HG02938 (cell line): ENCODE measurements around the gene RNF14.

Experiments used
- ATAC-seq: cut with Tn5 transposase; IDR thresholded peaks from one replicate; pipeline ENCODE4 v1.9.1; 2021; ENCODE audit warnings: mild to moderate bottlenecking, moderate library complexity; ENCODE audit not compliant: unreplicated experiment

The RNF14 gene, protein sequence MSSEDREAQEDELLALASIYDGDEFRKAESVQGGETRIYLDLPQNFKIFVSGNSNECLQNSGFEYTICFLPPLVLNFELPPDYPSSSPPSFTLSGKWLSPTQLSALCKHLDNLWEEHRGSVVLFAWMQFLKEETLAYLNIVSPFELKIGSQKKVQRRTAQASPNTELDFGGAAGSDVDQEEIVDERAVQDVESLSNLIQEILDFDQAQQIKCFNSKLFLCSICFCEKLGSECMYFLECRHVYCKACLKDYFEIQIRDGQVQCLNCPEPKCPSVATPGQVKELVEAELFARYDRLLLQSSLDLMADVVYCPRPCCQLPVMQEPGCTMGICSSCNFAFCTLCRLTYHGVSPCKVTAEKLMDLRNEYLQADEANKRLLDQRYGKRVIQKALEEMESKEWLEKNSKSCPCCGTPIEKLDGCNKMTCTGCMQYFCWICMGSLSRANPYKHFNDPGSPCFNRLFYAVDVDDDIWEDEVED

DNA sequence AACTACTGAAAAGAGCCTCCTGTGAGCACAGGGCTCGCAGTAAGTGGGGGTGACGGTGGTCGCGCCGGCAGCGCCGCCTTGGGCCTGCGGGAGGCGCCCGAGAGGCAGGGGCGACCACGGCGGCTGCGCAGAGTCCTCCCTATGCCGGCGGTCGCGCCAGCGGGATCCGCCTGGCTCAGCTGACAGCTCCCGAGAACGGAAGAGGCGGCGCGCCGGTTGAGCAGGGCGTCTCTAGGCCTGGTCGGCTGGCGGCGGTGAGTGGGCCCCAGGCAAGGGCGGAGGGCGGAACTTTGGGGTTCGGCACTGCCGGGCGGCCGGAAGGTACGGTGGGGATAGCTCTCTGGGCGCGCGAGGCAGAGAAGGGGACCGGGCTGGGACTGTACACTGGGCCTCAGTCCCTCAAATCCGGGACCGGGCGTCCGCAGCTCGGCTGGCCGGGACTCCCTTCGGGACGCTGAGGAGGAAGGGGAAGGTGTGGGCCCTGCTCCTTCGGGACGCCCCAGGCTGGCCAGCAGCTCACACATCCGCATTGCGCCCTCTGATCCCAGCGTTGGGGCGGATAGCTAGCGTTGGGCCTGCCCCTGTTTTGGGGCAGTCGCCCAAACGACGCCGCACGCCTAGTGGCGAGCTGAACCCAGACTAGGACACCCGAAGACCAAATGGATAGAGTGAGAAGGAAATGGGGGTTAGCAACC, at the start of gene RNF14:
RNF14 (plus strand) TSS at position 192 of the 695 bp plus-strand sequence. CDS start 4,484 bp downstream, outside the sequence.
- ATAC-seq = peak; percentile 90

DNA sequence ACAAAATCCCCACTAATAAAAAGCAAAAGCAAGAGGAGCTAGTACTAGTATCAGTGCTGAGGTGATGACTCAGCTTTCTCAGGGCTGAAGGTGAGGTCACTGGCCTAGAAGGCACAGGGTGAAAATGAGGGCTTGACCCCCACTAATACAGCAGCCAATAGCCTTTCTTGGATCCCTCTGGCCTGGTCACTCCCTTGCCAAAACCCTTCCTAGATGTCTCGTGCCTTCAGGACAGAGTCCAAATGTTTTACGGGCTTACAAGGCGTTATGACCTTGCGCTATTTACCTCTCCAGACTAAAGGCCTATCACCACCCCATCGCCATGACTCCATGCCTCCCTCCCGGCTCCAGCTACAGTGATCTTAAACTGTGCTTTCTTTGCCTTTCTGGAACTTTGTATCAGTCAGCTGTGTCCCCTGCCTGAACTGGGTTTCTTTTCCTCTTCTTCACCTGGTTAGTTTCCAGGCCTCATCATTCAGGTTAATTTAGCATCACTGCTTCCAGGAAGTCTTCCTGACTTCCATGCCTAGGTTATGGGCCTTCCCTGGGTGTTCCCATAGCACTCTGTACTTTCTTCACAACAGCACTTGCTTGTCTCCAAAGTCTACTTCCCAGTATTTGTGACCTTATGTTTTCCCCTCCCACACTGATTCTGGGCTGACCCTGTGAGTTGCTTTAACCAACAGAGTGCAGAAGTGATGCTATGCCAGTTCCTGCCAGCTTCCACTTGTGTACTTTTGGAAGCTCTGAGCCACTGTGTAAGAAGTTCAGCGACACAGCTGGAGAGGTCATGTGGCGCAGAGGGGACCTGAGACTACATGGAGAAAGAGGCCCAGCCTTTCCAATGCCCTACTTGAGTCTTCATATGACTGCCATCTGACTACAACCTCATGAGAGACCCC, 49.4 kb upstream of the RNF14 start:
- ATAC-seq = no peak

DNA sequence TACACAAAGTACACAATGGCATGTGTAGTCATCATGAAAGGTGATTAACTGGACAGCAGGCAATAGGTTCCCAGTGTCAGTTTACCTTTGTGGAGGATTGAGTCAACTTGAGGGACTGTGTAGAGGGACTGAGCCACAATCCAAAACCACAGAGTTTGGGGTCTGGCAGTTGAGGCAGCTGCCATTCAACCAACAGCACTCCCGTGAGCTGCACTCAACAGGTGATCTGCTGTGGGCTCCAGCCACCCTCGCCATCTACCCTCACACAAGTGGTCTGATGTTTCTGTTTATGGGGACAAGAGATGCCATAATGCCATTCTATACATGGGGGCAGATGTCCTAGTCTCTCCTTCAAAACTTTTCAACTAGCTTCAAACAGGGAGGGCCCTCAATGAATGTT, 48.1 kb upstream of the RNF14 start:
- ATAC-seq = no peak

DNA sequence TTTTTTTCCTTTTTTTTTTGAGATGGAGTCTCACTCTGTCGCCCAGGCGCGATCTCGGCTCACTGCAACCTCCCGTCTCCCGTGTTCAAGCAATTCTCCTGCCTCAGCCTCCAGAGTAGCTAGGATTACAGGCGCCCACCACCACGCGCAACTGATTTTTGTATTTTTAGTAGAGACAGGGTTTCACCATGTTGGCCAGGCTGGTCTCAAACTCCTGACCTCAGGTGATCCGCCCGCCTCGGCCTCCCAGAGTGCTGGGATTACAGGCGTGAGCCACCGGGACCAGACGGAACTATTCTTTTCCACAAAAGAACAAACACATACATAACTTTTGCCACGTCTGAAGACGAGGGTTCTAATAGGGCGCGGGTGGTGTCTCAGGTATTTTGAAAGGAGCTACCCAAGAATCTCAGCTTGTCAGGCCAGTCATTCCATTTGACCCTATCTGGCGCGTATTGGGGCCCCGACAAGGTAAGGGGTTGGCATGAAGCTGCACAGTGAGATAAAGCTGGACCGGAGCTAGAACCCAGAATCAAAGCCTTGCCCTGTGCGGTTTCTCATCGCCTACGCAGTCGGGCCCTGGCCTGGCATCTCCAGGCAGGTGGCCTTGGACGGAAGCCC, 46.0 kb upstream of the RNF14 start:
- peak; percentile 6 for ATAC-seq

DNA sequence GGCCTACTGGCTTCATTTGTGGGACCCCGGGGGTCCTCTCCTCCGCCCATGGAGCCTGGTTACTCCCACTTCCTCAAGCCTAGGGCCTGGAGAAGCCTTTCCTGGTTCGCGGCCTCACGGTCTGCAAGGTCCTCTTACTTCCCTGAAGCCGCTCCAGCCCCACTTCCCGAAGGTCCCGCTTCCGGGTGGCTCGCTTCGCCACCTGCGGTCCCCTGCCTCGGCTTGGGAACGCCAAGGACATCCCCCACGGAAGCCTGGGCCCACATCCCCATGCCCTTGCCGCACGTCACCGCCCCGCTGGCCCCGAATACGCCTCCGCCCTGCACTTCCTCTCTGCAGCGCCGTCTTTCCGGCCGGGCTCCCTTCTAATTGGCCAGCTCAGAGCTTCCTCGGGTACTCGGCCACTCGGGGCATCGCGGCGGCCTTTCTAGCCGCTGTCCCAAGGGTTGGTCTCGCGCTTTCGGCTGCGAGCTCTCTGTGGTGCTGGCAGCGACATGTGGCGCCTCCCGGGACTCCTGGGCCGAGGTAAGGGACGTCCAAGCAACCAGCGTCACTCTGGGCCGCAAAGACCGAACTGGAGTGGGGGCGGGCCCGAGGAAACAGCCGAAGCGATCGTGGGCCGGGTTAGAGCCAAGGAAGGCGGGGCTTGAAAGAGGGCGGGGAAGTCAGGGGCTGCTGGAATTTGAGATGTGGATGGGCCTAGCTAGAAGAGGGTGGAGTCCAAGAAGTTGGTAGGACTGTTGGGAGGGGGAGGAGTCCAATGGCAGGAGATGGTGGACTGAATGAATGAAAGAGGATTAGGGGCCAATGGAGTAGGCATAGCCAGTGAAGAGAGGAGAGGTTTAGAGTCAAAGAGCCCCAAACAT, 45.2 kb upstream of the RNF14 start, which contains the start of gene DELE1:
DELE1 (plus strand) TSS at position 424 of the 866 bp plus-strand sequence; CDS start at position 495, 71 bp downstream.
- ATAC-seq = peak; percentile 97

DNA sequence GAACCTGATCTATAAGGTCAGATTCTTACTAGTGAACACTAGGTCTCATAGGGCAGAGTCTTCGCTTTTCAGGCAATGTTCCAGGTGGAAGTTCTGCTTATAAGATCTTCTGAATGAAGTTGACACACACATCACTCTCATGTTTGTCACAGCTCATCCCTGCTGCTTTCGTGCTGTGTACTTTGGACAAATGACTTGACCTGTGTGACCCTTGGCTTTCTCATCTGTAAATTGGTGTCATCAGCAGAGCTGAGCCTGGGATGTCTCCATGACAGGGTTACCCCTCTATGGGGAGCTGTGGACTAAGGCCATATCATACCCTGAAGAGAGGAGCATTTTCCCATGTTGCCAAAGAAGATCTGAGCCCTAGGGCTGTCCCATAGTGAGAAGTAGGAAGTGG, 42.5 kb upstream of the RNF14 start:
- no peak for ATAC-seq

DNA sequence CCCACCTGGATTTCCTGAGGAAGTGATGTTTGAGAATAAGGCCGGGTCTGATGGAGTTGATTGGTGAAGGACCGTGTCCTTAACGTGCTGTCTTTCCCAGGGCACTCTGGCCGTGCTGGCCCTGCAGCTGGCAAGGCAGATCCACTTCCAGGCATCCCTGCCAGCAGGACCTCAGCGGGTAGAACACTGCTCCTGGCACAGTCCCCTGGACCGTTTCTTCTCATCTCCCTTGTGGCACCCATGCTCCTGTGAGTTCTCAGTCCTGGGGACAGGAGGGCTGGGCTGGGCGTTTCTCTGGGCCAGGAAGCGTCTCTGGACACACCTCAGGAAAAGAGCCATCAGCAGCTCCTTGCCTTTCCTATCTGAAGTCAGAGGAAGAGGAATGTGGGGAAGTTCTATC, 40.9 kb upstream of the RNF14 start:
- no peak for ATAC-seq

DNA sequence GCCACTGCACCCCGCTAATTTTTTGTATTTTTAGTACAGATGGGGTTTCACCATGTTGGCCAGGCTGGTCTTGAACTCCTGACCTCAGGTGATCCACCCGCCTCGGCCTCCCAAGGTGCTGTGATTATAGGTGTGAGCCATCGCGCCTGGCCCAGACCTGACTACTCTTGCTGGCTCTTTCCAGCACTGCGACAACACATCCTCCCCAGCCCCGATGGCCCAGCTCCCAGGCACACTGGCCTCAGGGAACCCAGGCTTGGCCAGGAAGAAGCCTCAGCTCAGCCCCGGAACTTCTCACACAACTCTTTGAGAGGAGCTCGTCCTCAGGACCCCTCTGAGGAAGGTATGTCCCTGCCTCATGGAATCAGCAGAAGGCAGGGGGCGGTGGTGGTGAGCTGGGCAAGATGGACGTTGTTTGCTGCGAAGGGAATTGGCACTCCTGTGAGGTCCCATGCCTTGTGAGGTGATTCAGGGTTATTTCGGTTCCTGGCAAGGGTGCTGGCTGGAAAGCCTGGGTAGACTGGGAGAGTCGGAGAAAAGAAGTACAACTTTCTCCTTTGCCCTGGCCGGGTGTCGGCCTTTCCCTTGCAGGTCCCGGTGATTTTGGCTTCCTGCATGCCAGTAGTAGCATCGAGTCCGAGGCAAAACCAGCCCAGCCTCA, 39.4 kb upstream of the RNF14 start:
- ATAC-seq = no peak

DNA sequence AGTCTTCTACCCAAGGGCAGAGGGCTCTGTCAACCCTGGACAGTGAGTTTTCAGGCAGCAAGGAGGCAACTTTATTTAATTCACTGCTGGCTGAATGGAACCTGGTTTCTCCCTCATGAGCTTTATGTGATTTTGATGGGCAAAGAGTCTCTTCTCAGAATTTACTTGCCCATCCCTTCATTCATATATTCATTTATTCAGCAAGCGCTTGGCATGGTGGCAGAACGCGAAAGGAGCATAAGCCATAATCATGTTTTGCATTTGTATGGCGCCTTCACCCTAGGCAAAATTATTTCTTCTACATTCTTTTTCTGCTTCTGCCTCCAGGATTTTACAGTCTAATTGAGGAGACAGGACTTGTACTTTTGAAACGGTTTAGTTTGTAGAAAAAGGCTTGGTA, 37.2 kb upstream of the RNF14 start:
- ATAC-seq = no peak

DNA sequence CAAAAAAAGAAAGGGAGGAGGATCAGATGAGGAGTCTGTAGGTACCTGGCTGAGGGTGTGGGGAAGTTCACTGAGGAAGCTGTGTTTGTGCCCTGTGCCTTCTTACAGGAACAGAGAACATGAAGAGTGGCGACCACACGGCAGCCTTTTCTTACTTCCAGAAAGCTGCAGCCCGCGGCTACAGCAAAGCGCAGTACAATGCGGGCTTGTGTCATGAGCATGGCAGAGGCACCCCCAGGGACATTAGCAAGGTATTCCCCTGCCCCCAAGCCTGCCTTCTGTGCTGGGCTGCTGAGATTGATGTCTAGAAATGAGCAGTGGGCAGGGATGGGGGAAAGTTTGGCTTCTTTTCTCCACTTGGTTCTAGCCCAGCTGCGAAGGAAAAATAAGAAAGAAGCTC, 35.8 kb upstream of the RNF14 start:
- no peak for ATAC-seq

DNA sequence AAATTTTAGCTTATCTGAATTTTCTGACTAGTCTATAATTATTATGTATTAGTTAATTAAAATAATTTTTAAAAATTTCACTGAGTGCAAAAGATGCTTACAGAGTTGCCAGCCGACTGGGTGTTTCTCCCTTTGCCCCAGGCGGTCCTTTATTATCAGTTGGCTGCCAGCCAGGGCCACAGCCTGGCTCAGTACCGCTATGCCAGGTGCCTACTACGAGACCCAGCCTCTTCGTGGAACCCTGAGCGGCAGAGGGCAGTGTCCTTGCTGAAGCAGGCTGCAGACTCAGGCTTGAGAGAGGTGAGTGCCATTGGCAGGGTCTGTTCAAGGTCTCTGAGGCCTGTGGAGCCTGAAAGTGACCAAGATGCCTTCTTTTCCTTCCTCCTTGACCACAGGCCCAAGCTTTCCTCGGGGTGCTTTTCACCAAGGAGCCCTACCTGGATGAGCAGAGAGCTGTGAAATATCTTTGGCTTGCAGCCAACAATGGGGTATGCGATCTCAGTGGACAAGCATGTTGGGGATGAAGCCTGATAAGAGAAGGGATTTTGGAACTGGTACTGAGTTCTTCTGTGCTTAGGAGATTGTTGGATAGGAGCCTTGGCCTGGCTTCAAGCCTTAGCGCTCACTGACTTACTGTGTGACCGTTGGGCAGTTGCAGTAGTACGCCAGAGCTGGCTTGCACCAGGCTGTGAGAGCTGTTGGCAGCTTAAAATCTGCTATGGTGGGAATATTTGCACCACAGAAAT, 34.6 kb upstream of the RNF14 start:
- no peak for ATAC-seq

DNA sequence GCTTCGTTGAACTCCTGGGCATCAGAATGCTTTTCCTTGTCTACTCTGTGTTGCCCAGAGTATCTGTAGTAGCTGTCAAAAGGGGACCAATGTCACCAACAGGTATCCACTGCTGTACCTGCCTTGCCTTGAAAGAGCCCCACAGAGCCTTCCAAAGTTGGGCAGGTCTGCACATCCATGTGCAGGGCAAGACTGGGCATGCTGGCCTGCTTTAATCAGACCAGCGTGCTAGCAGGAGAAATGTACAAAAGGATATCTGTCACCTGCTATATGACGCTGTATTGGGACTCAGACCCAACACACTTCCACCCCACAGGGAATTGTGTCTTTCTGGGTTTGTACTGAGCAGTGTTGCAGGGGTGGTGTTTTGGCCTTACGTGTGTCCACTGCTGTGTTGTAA, 33.4 kb upstream of the RNF14 start:
- ATAC-seq = no peak

DNA sequence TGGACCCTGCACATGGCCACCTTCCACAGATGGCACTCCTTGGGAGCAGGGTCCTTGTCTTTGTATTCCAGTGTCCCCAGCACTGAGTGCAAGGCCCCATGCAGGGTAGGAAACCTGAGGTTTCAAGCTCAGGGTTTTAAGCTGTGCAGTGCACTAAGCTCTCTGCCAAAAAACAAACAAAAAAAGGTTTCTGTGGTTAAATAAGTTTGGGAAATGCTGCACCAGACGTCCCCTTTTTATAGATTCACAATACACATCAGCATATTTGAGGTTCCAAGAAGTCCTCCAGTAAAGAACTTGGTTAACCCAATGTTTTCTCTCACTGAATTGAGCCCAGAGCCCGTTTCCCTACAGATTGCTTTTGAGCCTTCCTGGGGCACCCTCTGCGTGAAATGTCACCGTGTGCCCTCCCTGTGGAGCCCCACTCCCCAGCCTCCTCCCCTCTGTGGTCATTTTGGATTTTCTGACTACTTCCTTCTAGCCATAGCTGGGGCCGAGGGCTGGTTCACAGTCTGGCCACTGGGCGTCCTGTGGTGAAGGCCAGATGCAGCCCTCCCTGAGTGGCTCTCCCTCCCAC, 28.1 kb upstream of the RNF14 start:
- no peak for ATAC-seq

DNA sequence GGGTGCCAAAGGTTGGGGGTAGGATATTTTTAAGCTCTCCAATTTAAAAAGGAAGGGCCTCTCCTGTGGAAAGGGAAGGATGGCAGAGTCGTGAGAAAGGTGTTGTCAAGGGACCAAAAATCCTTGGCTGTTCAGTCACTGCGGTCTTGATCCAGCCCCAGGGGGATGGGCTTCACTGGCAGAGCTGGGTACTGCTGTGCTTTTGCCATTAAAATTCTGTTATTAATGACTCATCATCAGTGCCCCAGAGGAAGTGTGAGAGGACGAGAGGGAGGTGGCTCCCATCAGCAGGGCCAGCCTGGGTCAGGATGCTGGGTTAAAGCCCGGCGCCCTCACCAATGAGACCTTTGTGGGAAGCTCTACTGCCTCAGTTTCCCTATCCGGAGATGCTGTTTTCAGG, 27.6 kb upstream of the RNF14 start:
- ATAC-seq = no peak

DNA sequence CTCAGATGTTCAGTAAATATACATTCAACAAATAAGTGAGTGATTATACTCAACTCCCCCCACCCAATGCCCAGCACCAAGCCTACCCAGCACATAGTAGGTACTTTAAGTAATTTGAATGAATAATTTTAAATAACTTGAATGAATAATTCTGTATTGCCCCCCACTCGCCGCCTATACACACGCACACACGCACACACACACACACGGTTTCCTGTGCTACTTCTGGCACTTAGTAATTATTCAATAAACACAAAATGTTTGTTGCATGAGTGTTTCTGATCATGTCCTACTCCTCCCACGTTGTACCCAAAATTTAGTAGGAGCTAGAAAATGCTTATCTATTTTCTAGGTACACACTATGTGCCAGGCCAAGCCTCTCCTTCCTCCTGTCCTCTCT, 27.1 kb upstream of the RNF14 start:
- no peak for ATAC-seq

DNA sequence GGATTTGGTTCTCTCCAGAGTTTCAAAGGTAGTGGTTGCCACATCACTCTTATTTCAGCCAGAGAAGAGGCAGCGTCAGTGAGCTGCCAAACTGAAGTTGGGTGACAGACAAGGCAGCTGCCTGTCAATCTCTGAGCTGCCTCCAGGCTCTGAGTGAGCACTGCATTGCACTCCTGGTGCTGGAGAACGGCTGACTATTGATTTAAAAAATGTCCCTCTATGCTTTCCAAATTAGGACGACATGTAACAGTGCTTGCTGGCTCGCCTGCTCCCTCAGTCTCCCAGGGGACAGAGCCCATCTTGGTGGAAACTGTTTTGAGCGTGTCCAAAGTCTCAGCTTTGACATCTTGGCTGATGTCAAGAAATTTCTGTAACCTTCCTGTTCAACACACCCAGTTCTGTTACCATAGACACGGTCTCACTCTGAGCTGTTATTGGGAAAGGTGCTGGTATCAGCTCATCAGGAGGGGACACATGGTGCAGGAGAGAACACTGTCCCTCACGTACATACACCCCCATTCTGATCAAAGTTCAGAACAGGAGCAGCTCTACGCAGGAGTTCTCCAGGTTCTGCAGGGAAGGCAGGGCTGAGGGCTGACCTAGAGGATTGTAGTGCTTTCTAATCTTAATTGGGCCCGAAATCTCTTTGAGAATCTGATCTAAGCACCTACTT, 26.6 kb upstream of the RNF14 start:
- no peak for ATAC-seq

DNA sequence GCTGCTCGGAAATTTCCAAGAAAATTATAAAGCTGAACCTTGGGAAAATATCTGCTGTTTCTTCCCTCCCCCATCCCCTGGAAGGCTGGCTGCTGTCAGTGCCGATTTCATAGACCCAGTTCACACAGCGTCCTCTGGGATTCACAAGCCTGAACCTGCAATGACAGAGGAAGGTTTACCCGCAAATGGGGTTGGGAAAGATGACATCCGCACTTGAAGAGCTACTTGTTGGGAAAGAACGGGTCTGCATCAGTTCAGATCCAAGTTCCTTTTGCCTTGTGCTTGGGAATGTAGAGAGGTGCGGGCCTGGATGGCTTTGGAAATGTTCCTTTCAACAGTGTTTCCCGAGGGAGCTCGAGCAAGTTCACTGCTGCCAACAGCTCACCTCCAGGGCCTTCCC, 24.8 kb upstream of the RNF14 start:
- no peak for ATAC-seq
